ENCODE results near the gene PSMB10.

Gene PSMB10

DNA sequence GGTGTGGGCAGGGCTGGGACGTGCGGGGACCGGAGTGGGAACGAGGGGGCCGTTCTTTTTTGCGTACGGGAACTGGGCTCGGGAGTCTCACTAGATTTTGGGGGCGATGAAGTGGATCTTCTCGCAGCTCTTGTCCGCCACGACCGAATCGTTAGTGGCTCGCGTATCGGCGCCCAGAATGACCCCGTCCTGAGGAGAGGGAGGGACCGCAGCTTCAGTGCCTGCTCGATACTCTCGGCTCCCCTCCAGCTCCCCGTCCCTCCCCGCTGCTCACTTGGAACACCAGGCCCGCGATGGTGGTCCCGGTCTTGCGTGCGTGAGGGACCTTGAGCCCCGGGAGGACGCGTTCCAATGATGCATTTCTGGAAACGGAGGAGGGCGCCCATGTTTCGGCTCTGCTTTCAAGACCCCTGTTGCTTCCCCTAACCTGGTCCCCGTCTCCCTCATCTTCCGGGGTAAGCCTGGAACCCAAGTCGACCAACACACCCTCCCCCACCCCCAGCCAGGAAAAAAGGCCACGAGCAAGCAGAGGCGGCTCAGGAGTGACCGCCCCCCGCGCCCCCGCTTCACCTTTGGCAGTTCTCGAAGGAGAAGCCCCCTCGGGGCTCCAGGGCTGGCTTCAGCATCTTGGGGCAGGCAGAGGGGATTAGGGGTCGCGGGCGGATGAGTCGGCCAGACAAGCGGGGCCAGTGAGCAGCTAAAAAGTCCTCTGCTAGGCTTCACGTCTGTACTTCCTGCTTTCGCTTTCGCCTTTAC lies at the start of gene PSMB10:
Gene PSMB10 (minus strand): TSS at position 727 of the 756 bp plus-strand sequence. CDS start 101 bp downstream, at position 626.
- ChIA-PET POLR2A (interaction anchor here (0.8 to 1.8 kb wide), 11 partner anchors 10 to 264 kb away, joined by 3 to 11 read pairs (median 4); no protein-coding TSS in a partner anchor), CTCF (interaction anchor here (0.9 to 16.7 kb wide), 11 partner anchors 8 to 416 kb away, joined by 3 to 227 read pairs (median 5); partner anchors contain the start of gene NRN1L)
- TF ChIP-seq, protein P1, sequence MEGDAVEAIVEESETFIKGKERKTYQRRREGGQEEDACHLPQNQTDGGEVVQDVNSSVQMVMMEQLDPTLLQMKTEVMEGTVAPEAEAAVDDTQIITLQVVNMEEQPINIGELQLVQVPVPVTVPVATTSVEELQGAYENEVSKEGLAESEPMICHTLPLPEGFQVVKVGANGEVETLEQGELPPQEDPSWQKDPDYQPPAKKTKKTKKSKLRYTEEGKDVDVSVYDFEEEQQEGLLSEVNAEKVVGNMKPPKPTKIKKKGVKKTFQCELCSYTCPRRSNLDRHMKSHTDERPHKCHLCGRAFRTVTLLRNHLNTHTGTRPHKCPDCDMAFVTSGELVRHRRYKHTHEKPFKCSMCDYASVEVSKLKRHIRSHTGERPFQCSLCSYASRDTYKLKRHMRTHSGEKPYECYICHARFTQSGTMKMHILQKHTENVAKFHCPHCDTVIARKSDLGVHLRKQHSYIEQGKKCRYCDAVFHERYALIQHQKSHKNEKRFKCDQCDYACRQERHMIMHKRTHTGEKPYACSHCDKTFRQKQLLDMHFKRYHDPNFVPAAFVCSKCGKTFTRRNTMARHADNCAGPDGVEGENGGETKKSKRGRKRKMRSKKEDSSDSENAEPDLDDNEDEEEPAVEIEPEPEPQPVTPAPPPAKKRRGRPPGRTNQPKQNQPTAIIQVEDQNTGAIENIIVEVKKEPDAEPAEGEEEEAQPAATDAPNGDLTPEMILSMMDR (IDR thresholded peaks at IDR 0.05; ENCODE audit: insufficient read depth, low read length, missing control alignments), result no peak
- no peak for DNase-seq (ENCODE audit: low read depth, low spot score)
- H3K4me3 ChIP-seq (ENCODE audit: low read depth, low read length), result peak within 1 kb of the TSS; percentile 100

DNA sequence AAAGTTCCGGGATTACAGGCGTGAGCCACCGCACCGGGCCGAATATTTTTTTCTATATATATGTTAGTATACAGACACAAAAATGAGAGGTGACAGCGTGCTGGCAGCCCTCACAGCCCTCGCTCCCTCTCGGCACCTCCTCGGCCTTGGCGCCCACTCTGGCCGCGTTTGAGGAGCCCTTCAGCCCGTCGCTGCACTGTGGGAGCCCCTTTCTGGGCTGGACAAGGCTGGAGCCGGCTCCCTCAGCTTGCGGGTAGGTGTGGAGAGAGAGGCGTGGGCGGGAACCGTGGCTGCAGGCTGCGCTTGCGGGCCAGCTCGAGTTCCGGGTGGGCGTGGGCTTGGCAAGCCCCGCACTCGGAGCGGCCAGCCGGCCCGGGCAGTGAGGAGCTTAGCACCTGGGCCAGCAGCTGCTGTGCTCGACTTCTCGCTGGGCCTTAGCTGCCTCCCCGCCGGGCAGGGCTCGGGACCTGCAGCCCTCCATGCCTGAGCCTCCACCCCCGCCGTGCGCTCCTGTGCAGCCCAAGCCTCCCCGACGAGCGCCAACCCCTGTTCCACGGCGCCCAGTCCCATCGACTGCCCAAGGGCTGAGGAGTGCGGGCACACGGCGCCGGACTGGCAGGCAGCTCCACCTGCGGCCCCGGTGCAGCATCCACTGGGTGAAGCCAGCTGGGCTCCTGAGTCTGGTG lies 45.5 kb upstream of the PSMB10 start:
- TF ChIP-seq, protein P1 (IDR thresholded peaks at IDR 0.05; ENCODE audit: insufficient read depth, low read length, missing control alignments), result no peak
- DNase-seq (ENCODE audit: low read depth, low spot score), result no peak
- CTCF ChIA-PET, result interaction anchor here (7.4 kb wide), 1 partner anchor 11 kb away, joined by 51 read pairs; no protein-coding TSS in a partner anchor
- POLR2A ChIA-PET, result no interaction called here
- no peak overlapping the region for H3K4me3 ChIP-seq (ENCODE audit: low read depth, low read length)

DNA sequence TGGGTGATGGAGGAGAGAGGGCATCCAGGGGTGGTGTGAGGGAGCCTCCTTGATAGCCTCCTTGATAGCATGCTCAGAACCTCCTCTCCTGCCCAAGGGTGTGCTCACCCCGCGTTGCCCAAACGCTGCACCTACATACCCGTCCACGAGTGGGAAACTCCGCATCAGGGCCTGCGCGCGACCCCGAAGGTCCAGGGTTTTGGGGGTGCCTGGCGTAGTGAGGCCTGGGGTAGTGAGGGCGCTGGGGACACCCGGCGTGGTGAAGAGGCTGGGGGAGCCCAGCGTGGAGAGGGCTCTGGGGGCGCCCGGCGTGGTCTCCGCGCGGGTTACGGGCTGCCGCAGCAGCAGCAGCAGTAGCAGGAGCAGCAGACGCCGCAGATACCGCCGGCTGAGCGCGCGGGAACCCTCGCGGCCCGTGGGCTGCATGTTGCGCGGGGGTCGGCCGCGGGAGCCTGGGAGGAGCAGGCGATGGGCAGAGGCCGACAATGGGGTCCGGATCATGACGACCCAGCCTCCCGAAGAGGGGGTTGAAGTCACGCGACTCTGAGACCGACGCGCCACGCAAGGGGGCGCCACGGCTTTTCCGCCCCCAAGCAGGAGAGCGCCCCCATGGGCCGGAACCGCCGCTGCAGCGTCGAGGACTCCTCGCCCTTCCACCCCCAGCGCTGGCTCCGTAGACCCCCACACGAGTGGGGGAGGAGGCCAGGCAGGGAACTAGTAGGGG lies 43.5 kb upstream of the PSMB10 start, which contains the start of gene DPEP3:
Gene DPEP3 (minus strand): TSS at position 545 of the 724 bp plus-strand sequence. CDS start 119 bp downstream, at position 426.
- TF ChIP-seq, protein P1 (IDR thresholded peaks at IDR 0.05; ENCODE audit: insufficient read depth, low read length, missing control alignments), result peak; percentile 19
- CTCF ChIA-PET, result interaction anchor here (1.0 to 7.4 kb wide), 2 partner anchors 13 to 28 kb away, joined by 3 to 51 read pairs; no protein-coding TSS in a partner anchor

DNA sequence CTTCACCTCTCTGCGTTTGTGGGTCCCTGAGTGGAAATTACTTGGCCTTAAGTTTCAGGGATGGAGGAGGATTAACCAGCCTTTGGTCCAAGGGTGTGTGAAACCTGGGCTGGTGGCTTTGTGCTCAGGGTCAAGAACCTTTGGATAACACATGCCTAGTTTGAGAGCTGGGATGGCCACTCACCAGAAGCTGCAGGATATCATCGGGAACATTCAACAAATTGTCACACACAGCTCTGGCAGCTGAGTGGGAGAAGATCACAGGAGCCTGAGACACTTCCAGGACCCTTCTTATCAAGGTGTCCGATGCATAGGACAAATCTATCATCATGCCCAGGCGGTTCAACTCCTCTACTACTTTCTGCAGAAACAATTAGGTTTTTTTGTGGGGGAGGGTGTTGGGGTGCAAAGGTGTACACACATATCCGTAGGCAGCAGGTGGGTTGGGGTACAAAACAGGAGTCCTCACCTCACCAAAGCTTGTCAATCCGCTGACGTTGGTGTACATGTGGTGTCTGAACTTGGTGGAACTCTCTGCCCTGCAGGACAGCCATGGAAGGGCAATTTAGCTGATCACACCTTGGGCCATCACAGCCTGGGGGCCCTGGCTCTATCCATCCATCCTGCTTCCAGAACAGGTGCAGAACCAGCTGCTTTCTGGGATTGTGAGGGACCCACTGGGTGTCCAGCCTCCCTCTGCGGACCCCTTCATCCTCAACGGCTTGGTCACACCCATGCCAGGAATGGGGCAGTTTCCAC lies 41.0 kb upstream of the PSMB10 start:
- no peak overlapping the region for H3K4me3 ChIP-seq (ENCODE audit: low read depth, low read length)
- TF ChIP-seq, protein P1 (IDR thresholded peaks at IDR 0.05; ENCODE audit: insufficient read depth, low read length, missing control alignments), result no peak
- ChIA-PET POLR2A (no interaction called here), CTCF (interaction anchor here (0.8 to 1.3 kb wide), 3 partner anchors 13 to 29 kb away, joined by 3 to 5 read pairs (median 4); no protein-coding TSS in a partner anchor)
- no peak for DNase-seq (ENCODE audit: low read depth, low spot score)

More for the DNA sequence above, 43.5 kb upstream of the PSMB10 start, which contains the start of gene DPEP3:
- DNase-seq (ENCODE audit: low read depth, low spot score), result no peak
- POLR2A ChIA-PET, result no interaction called here
- H3K4me3 ChIP-seq (ENCODE audit: low read depth, low read length), result no peak within 1 kb of the TSS

DNA sequence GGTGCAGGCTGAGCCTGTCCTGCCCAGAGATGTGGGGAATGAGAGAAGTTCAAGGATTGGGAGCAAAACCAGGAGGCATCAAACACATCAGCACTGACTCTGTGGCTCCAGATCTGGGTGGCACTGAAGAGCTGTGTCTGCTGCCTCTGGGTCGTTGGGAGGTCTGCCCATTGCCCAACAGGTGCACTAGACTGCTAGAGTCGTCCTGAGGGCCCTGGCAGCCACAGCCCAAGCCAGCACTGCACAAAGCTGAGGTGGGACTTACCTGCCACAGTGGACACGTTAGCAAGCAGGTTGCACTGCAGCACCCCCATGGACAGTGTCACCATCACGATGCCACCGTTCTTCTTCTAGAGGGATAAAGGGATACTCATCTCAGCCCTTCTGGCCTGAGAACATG lies 40.4 kb upstream of the PSMB10 start:
- no peak overlapping the region for H3K4me3 ChIP-seq (ENCODE audit: low read depth, low read length)
- TF ChIP-seq, protein P1 (IDR thresholded peaks at IDR 0.05; ENCODE audit: insufficient read depth, low read length, missing control alignments), result no peak
- ChIA-PET POLR2A (no interaction called here), CTCF (interaction anchor here (0.8 to 1.3 kb wide), 3 partner anchors 14 to 30 kb away, joined by 3 to 5 read pairs (median 4); no protein-coding TSS in a partner anchor)
- DNase-seq (ENCODE audit: low read depth, low spot score), result no peak
